HepG2 (cell line): ENCODE data around the gene PPP1R14D. TPM values are rescaled to one million over a fixed set of nuclear protein-coding genes. Genes with fewer than 3 reads are reported as not detected.
A peak's percentile ranks its signal among the peaks of the same experiment; 100 is the strongest.

Experiments
- ATF2 ChIP-seq: sonication (generic); formaldehyde crosslinking; IDR thresholded peaks from 2 replicates; pipeline ENCODE4 v1.4.0; 2020; ENCODE audit warnings: missing genetic modification reagents
- FOXP4 ChIP-seq: sonication (generic); formaldehyde crosslinking; IDR thresholded peaks from 2 replicates; pipeline ENCODE4 v1.4.0; 2020; ENCODE audit warnings: missing genetic modification reagents
- HMGXB4 ChIP-seq, 2 experiments: sonication (generic) in 1 of 2; formaldehyde crosslinking in 1 of 2; IDR thresholded peaks; 2 replicates each; pipeline versions ENCODE4 v1.4.0 to v1.6.1; 2018 to 2020; ENCODE audit warnings: missing genetic modification reagents in 2 of 2, borderline replicate concordance in 1 of 2, low read depth in 1 of 2, mild to moderate bottlenecking in 1 of 2, missing biosample characterization in 1 of 2
- MEIS1 ChIP-seq: sonication (generic); formaldehyde crosslinking; IDR thresholded peaks from 2 replicates; pipeline ENCODE4 v1.9.0; 2021; ENCODE audit warnings: mild to moderate bottlenecking, missing genetic modification reagents, moderate library complexity, borderline replicate concordance
- MXI1 ChIP-seq: IDR thresholded peaks from 3 replicates; pipeline ENCODE4 v1.6.1; 2012; ENCODE audit warnings: low read depth, low read length, inconsistent platforms, borderline replicate concordance
- PPARG ChIP-seq: conservative IDR thresholded peaks from 2 replicates; pipeline ENCODE4 v1.6.1; 2016; ENCODE audit warnings: missing biosample characterization, missing genetic modification reagents
- SPEN ChIP-seq: sonication (generic); formaldehyde crosslinking; IDR thresholded peaks from 2 replicates; pipeline ENCODE4 v1.5.1; 2020; ENCODE audit warnings: low read depth, mild to moderate bottlenecking, missing genetic modification reagents
- TBP ChIP-seq: sonication (generic); formaldehyde crosslinking; IDR thresholded peaks from 2 replicates; pipeline ENCODE4 v1.5.0; 2020; ENCODE audit warnings: missing genetic modification reagents
- TFAP4 ChIP-seq: sonication (generic); IDR thresholded peaks from 2 replicates; pipeline ENCODE4 v1.6.1; 2016; ENCODE audit warnings: low read depth, borderline replicate concordance
- TFE3 ChIP-seq: IDR thresholded peaks from 2 replicates; pipeline ENCODE4 v1.6.1; 2016
- ZHX1 ChIP-seq: sonication (generic); formaldehyde crosslinking; IDR thresholded peaks from 2 replicates; pipeline ENCODE4 v1.8.1; 2022; ENCODE audit warnings: low read depth, mild to moderate bottlenecking, missing genetic modification reagents
- ZNF12 ChIP-seq: sonication (generic); formaldehyde crosslinking; IDR thresholded peaks from 2 replicates; pipeline ENCODE4 v1.5.0; 2020; ENCODE audit warnings: missing genetic modification reagents
- ZNF317 ChIP-seq: sonication (generic); formaldehyde crosslinking; IDR thresholded peaks from 2 replicates; pipeline ENCODE4 v1.5.0; 2020; ENCODE audit warnings: mild to moderate bottlenecking, missing genetic modification reagents
- ZNF441 ChIP-seq: sonication (generic); formaldehyde crosslinking; IDR thresholded peaks from 2 replicates; pipeline ENCODE4 v1.7.0; 2021; ENCODE audit warnings: missing genetic modification reagents, borderline replicate concordance
- ZNF740 ChIP-seq: sonication (generic); formaldehyde crosslinking; IDR thresholded peaks from 2 replicates; pipeline ENCODE4 v1.4.0; 2020; ENCODE audit warnings: missing genetic modification reagents
- ZSCAN22 ChIP-seq: sonication (generic); formaldehyde crosslinking; IDR thresholded peaks from 2 replicates; pipeline ENCODE4 v1.4.0; 2020; ENCODE audit warnings: mild to moderate bottlenecking, missing genetic modification reagents
- polyA plus RNA-seq, 8 experiments: library from polyadenylated mRNA; depleted of rRNA in 3 of 8; stranded (reverse) in 7 of 8; unstranded in 1 of 8; fragments of >200 nt; fragmentation: Illumina TruSeq in 4 of 8; extraction: Trizol in 4 of 8; gene quantifications; 2 replicates each; pipeline versions ENCODE4 v1.2.1 to v1.2.3, GENCODE V29; 2011 to 2016; ENCODE audit warnings: low read depth in 4 of 8, missing spikeins in 1 of 8, mixed read lengths in 1 of 8; ENCODE audit not compliant: insufficient read depth in 1 of 8
- total RNA-seq, 5 experiments: library from RNA; depleted of rRNA; stranded (reverse); fragments of >200 nt; fragmentation: Illumina TruSeq; extraction: Trizol; gene quantifications; 2 replicates each; pipeline ENCODE4 v1.2.3, GENCODE V29; 2016; ENCODE audit warnings: low read depth in 1 of 5

The PPP1R14D gene
- total and polyA plus RNA-seq, 2 of the 13 experiments (the other 11 are each of a cell fraction or from before 2014, with no cell fraction given): 0.53 to 0.55 TPM

GRCh38 chr15:40793216-40793989 lies 35.1 kb downstream of the PPP1R14D start (continued):
- TF ChIP-seq ZHX1 (CRISPR knock-in tag): no peak
- peak; percentile 49; the same call in 1 of the 2 replicates for TF ChIP-seq SPEN (CRISPR knock-in tag)
- peak; percentile 20; the same call in 1 of the 2 replicates for TF ChIP-seq TFE3 (CRISPR knock-in tag)
- TF ChIP-seq MEIS1 (CRISPR knock-in tag): no peak
- peak; percentile 99 for TF ChIP-seq PPARG
- TF ChIP-seq FOXP4: 0 out of 2 replicates have a peak, but pooled peaks have one; percentile 21
- TF ChIP-seq MXI1: peak; percentile 41; the same call in 1 of the 3 replicates
- TF ChIP-seq ZNF441 (CRISPR knock-in tag): peak; percentile 33; the same call in 1 of the 2 replicates
- no peak for TF ChIP-seq TBP (CRISPR knock-in tag)
- no peak for TF ChIP-seq ZNF740
- 0 out of 4 replicates have a peak, but pooled peaks of 1 of the 2 experiments have one; percentile 31 for TF ChIP-seq HMGXB4 (CRISPR knock-in tag; IDR thresholded peaks at IDR 0.05; ENCODE audit: borderline replicate concordance in 1 of 2, low read depth in 1 of 2)
- TF ChIP-seq ATF2 (CRISPR knock-in tag): peak; percentile 75; the same call in 1 of the 2 replicates
- no peak for TF ChIP-seq TFAP4
- peak; percentile 94 for TF ChIP-seq ZNF317
- TF ChIP-seq ZNF12 (CRISPR knock-in tag): 0 out of 2 replicates have a peak, but pooled peaks have one; percentile 14
- TF ChIP-seq ZSCAN22 (CRISPR knock-in tag): no peak
